ENCODE results near the gene ACYP1.
"Not testable (repeated sequence)": the region's sequence is repeated elsewhere in the genome, so short reads cannot be mapped to it uniquely, and the experiment has no call there.

ACYP1 gene

DNA sequence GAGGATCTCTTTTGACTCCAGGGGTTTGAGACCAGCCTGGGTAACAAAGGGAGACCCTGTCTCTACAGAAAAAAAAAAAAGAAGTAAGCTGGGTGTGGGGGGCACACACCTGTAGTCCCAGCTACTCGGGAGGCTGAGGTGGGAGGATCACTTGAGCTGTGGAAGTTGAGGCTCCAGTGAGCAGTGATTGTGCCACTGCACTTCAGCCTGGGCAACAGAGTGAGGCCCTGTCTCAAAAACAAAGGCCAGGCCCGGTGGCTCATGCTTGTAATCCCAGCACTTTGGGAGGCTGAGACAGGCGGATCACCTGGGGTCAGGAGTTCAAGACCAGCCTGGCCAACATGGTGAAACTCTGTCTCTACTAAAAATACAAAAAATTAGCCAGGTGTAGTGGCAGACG is 3.9 kb upstream of the ACYP1 start:
- peak overlapping the region; percentile 81; the same call in 1 of the 2 replicates for H3K9ac ChIP-seq (ENCODE audit: low read depth, low read length)
- peak overlapping the region; percentile 82; the same call in 1 of the 2 replicates for H3K4me3 ChIP-seq (ENCODE audit: low read length)
- not testable (repeated sequence) for H3K27ac ChIP-seq (ENCODE audit: low read length); H3K9me3 ChIP-seq (ENCODE audit: insufficient read depth, low read depth, low read length); H3K36me3 ChIP-seq (ENCODE audit: insufficient read depth, low read depth, low read length); H3K27me3 ChIP-seq (ENCODE audit: insufficient read depth, low read length); H3K4me1 ChIP-seq (ENCODE audit: insufficient read depth, low read length)

DNA sequence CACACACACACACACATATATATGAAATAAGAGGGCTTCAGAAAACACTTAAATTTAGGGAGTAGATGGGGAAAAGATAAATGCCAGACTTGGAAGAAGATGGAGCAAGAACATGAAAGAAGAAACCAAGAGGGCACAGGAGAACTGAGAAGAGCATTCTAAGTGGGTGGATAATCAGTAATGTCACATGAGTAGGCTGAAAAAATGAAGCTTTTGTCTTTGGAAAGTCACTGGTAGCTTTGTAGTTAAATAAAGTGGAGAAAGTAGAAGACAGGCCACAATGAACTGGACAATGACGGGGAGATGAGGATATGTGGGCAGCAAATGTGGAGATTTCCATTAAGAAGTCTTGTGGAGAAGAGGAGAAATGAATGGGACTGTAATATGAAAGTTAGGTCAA is 3.4 kb upstream of the ACYP1 start:
- Histone ChIP-seq H3K4me1 (ENCODE audit: insufficient read depth, low read length) (peaks cover 3% of the 10 kb centered on the region; the same call in 1 of the 2 replicates), H3K9me3 (ENCODE audit: insufficient read depth, low read depth, low read length) (no peaks in the 10 kb centered on the region), H3K27me3 (ENCODE audit: insufficient read depth, low read length) (no peaks in the 10 kb centered on the region), H3K9ac (ENCODE audit: low read depth, low read length) (no peak overlapping the region), H3K4me3 (ENCODE audit: low read length) (peak overlapping the region; percentile 17; the same call in 1 of the 2 replicates), H3K27ac (ENCODE audit: low read length) (no peak overlapping the region), H3K36me3 (ENCODE audit: insufficient read depth, low read depth, low read length) (no peaks in the 10 kb centered on the region)

DNA sequence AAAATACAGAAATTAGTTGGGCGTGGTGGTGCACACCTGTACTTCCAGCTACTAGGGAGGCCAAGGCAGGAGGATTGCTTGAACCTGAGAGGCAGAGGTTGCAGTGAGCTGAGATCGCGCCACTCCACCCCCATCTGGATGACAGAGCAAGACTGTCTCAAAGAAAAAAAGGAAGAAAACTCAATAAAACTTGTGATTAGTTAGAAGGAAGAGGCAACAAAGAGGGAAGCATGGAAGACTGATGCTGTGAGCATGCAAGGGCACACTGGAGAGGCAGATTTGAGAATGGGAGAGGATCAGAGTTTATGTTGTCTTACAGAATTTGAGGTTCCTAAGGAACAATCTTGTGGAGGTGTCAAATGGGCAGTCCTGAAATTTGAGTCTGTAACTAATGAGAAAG is 2.9 kb upstream of the ACYP1 start:
- Histone ChIP-seq H3K27ac (ENCODE audit: low read length) (no peak overlapping the region), H3K36me3 (ENCODE audit: insufficient read depth, low read depth, low read length) (no peaks in the 10 kb centered on the region), H3K4me3 (ENCODE audit: low read length) (no peak overlapping the region), H3K27me3 (ENCODE audit: insufficient read depth, low read length) (no peaks in the 10 kb centered on the region), H3K9ac (ENCODE audit: low read depth, low read length) (no peak overlapping the region), H3K4me1 (ENCODE audit: insufficient read depth, low read length) (peaks cover 3% of the 10 kb centered on the region; the same call in 1 of the 2 replicates), H3K9me3 (ENCODE audit: insufficient read depth, low read depth, low read length) (no peaks in the 10 kb centered on the region)

DNA sequence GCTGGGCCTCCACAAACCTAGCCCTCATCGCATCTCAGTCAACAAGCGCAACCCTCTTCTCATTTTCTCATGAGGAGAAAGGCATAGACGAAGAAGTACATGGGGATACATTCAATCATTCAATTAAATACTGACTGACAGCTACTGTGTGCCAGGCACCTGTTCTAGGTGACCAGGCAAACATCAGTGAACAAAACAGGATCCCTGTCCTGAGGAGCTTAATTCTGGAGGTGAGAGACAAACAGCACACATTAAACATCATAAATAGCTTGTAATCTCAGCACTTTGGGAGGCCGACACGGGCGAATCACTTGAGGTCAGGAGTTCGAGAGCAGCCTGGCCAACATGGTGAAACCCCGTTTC is 362 bp upstream of the ACYP1 start:
- H3K4me1 ChIP-seq (ENCODE audit: insufficient read depth, low read length): no peaks in the 10 kb centered on the region
- peak overlapping the region; percentile 86; the same call in 1 of the 2 replicates for H3K9ac ChIP-seq (ENCODE audit: low read depth, low read length)
- H3K9me3 ChIP-seq (ENCODE audit: insufficient read depth, low read depth, low read length): peaks cover 7% of the 10 kb centered on the region
- peaks cover 20% of the 10 kb centered on the region for H3K36me3 ChIP-seq (ENCODE audit: insufficient read depth, low read depth, low read length)
- H3K4me3 ChIP-seq (ENCODE audit: low read length): peak overlapping the region; percentile 95
- H3K27ac ChIP-seq (ENCODE audit: low read length): no peak overlapping the region
- no peaks in the 10 kb centered on the region for H3K27me3 ChIP-seq (ENCODE audit: insufficient read depth, low read length)

DNA sequence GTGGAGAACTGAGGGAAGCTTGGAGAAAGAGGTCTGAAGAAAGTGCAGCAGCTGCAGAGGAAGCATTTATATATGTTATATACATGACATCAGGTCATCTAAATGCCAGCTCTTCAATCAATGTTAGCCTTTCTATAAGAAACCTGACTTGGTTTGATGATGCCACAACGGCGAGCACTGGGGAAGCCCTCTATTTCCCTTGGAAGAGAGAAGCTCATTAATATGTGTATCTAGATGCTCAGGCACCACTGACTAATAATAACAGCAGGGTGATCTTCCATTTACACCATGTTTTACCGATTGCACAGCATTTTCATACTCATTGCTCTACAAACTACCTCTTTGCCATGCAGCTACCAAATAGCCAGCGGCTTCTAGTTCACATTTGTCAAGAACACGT is 811 bp downstream of the ACYP1 start:
- peaks cover 20% of the 10 kb centered on the region for H3K36me3 ChIP-seq (ENCODE audit: insufficient read depth, low read depth, low read length)
- H3K9ac ChIP-seq (ENCODE audit: low read depth, low read length): peak overlapping the region; percentile 86; the same call in 1 of the 2 replicates
- no peaks in the 10 kb centered on the region for H3K4me1 ChIP-seq (ENCODE audit: insufficient read depth, low read length)
- no peaks in the 10 kb centered on the region for H3K27me3 ChIP-seq (ENCODE audit: insufficient read depth, low read length)
- H3K4me3 ChIP-seq (ENCODE audit: low read length): peak overlapping the region; percentile 95
- no peak overlapping the region for H3K27ac ChIP-seq (ENCODE audit: low read length)
- H3K9me3 ChIP-seq (ENCODE audit: insufficient read depth, low read depth, low read length): peaks cover 7% of the 10 kb centered on the region

DNA sequence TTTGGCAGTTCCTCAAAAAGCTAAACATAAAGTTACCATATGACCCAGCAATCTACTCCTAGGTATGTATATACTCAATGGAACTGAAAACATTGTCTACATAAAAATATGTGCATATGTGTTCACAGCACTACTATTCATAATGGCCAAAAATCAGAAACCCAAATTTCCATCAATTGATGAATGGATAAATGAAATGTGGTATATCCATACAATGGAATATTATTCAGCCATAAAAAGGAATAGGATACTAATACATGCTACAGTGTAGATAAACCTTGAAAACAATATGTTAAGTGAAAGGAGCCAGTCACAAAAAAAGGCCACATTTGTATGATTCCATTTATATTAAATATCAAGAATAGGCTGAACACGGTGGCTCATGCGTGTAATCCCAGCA is 3.4 kb downstream of the ACYP1 start:
- no peak overlapping the region for H3K9ac ChIP-seq (ENCODE audit: low read depth, low read length)
- peaks cover 20% of the 10 kb centered on the region for H3K36me3 ChIP-seq (ENCODE audit: insufficient read depth, low read depth, low read length)
- H3K27me3 ChIP-seq (ENCODE audit: insufficient read depth, low read length): no peaks in the 10 kb centered on the region
- no peak overlapping the region for H3K27ac ChIP-seq (ENCODE audit: low read length)
- no peaks in the 10 kb centered on the region for H3K4me1 ChIP-seq (ENCODE audit: insufficient read depth, low read length)
- H3K4me3 ChIP-seq (ENCODE audit: low read length): no peak overlapping the region
- H3K9me3 ChIP-seq (ENCODE audit: insufficient read depth, low read depth, low read length): peaks cover 7% of the 10 kb centered on the region

DNA sequence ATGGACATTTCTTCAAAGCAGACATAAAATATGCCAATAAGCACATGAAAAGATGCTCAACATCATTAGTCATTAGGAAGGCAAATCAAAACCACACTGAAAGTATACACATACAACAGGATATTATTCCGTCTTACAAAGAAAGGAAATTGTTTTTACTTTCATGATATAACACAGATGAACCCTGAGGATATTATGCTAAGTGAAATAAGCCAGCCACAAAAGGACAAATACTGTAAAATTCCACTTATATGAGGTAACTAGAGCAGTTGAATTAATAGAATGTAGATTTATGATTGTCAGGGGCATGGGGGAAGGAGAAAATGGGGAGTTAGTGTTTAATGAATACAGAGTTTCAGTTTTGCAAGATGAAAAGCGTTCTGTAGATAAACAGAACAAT is 4.2 kb downstream of the ACYP1 start:
- no peaks in the 10 kb centered on the region for H3K27me3 ChIP-seq (ENCODE audit: insufficient read depth, low read length)
- no peak overlapping the region for H3K4me3 ChIP-seq (ENCODE audit: low read length)
- H3K9ac ChIP-seq (ENCODE audit: low read depth, low read length): no peak overlapping the region
- no peak overlapping the region for H3K27ac ChIP-seq (ENCODE audit: low read length)
- no peaks in the 10 kb centered on the region for H3K4me1 ChIP-seq (ENCODE audit: insufficient read depth, low read length)
- H3K36me3 ChIP-seq (ENCODE audit: insufficient read depth, low read depth, low read length): peaks cover 20% of the 10 kb centered on the region
- H3K9me3 ChIP-seq (ENCODE audit: insufficient read depth, low read depth, low read length): peaks cover 7% of the 10 kb centered on the region

DNA sequence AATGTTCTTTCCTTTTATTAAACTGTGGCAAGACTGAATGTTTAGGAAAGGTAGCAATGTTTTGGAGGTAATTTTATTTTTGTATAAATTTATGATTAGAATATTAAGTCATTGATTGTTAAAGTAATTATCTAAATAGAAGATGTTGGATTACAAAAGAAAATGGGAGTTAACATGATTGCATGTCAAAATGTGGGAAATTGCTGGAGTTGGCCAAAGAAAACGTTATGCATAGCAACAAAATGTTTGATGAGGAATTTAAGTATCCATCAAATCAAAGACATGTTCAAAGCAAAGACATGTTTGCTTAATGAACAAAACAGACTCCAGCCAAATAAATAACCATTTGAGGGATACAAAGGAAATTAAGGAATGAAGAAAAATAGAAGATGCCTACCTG is 9.4 kb downstream of the ACYP1 start:
- no peaks in the 10 kb centered on the region for H3K27me3 ChIP-seq (ENCODE audit: insufficient read depth, low read length)
- H3K9me3 ChIP-seq (ENCODE audit: insufficient read depth, low read depth, low read length): no peaks in the 10 kb centered on the region
- no peak overlapping the region for H3K27ac ChIP-seq (ENCODE audit: low read length)
- no peak overlapping the region for H3K4me3 ChIP-seq (ENCODE audit: low read length)
- H3K9ac ChIP-seq (ENCODE audit: low read depth, low read length): no peak overlapping the region
- H3K4me1 ChIP-seq (ENCODE audit: insufficient read depth, low read length): no peaks in the 10 kb centered on the region
- no peaks in the 10 kb centered on the region; the same call in 1 of the 2 replicates for H3K36me3 ChIP-seq (ENCODE audit: insufficient read depth, low read depth, low read length)

DNA sequence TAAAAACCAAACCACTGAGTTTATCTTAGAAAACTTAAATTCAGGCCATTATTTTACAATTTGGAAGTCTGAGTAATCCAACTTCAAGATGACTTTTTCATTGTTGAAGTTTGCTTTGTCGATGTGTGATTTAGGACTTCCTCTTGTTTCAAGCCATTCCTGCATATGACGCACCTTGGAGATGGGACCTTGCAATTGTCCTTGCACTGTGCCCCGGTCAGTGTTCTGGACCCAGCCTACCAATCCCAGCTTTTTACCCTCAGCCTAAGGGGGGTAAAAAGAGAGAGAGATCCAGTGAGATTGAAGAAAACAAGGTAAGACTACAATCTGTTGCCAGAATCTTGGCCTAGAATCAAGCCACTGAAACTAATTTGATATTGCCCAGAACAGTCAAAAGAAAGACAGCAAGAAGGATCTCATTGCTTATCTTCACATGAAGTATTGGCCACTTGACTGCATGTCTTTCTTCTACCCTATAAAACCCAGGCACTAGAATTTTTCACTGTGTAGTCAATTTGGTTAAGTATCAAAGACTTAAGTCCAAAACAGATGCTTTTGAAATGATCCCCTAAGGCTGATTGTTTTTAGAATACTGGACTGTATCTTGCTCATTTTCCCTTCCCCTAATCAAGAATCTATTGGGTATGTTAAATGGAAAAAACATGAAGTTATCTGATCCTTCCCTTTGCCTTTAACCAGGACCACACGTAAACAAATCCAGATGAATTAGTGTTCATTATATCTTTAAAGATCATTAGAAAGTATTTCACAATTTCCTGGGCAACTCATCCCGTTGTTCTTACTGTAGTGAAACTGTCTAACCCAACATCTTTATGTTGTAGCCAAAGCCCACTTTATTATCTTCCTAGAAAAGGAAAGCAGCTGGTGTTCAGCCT is 10.2 kb downstream of the ACYP1 start:
- no peak overlapping the region for H3K4me3 ChIP-seq (ENCODE audit: low read length)
- no peaks in the 10 kb centered on the region for H3K9me3 ChIP-seq (ENCODE audit: insufficient read depth, low read depth, low read length)
- no peaks in the 10 kb centered on the region for H3K27me3 ChIP-seq (ENCODE audit: insufficient read depth, low read length)
- no peaks in the 10 kb centered on the region for H3K4me1 ChIP-seq (ENCODE audit: insufficient read depth, low read length)
- H3K27ac ChIP-seq (ENCODE audit: low read length): no peak overlapping the region
- H3K36me3 ChIP-seq (ENCODE audit: insufficient read depth, low read depth, low read length): no peaks in the 10 kb centered on the region; the same call in 1 of the 2 replicates
- no peak overlapping the region for H3K9ac ChIP-seq (ENCODE audit: low read depth, low read length)

DNA sequence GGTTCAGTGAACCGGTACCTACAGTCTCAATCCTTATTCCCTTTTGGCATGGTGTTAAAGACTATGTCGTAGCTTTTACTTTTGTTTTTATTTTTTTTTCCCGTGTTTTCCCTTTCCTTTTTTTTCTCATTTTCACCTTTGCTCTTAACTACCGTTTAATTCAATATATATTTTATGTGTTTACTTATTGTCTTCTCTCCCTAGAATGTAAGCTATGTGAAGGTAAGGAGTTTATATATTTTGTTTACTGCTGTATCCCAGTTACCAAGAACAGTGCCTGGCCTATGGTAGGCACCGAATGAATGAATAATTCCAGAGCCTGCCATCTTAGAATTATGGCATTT is 12.3 kb downstream of the ACYP1 start:
- peak overlapping the region; percentile 74 for H3K4me3 ChIP-seq (ENCODE audit: low read length)
- H3K27me3 ChIP-seq (ENCODE audit: insufficient read depth, low read length): no peaks in the 10 kb centered on the region
- no peaks in the 10 kb centered on the region for H3K9me3 ChIP-seq (ENCODE audit: insufficient read depth, low read depth, low read length)
- no peak overlapping the region for H3K27ac ChIP-seq (ENCODE audit: low read length)
- no peak overlapping the region for H3K9ac ChIP-seq (ENCODE audit: low read depth, low read length)
- H3K36me3 ChIP-seq (ENCODE audit: insufficient read depth, low read depth, low read length): no peaks in the 10 kb centered on the region; the same call in 1 of the 2 replicates
- H3K4me1 ChIP-seq (ENCODE audit: insufficient read depth, low read length): no peaks in the 10 kb centered on the region

DNA sequence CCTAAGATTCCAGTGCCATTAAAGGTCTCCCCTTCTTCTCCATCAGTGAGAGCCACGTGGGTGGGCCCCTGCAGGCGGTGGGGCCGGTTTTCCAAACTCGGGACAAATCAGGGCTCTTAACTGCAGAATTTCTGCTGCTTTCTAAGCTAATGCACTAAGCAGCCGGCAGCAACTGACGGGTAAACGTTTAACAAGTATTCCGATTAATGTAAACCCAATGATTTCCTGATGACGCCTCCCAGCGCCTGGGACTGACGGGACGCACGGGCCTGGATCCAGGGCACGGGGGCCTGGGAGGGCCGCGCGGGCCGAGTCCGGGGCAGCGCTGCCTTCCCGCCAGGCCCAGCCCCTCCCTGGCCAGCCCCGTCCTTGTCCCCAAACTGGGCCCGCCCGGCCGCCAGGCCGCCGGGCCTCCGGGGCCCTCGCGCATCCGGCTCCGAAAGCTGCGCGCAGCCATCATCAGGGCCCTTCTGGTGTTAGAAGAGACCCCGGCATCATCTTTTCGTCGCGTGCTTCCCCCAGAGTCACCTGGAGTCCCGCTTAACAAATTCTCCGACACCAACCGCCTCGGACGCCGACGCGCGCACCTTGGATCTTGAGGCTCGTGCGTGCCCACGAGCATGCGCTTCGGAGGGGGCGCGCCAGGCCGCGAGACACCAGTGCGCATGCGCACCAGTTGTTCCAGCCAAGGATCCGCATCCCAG is 12.8 kb downstream of the ACYP1 start, which contains the start of gene MLH3:
TSS of gene MLH3 (minus strand) at position 616 of the 704 bp plus-strand sequence. CDS start 1,812 bp downstream, outside the sequence.
- Histone ChIP-seq H3K27me3 (ENCODE audit: insufficient read depth, low read length) (no peaks in the 10 kb centered on the region), H3K36me3 (ENCODE audit: insufficient read depth, low read depth, low read length) (no peaks in the 10 kb centered on the region; the same call in 1 of the 2 replicates), H3K27ac (ENCODE audit: low read length) (peak within 1 kb of the TSS; percentile 56), H3K9me3 (ENCODE audit: insufficient read depth, low read depth, low read length) (no peaks in the 10 kb centered on the region), H3K4me3 (ENCODE audit: low read length) (peak within 1 kb of the TSS; percentile 74), H3K9ac (ENCODE audit: low read depth, low read length) (peak within 1 kb of the TSS; percentile 90), H3K4me1 (ENCODE audit: insufficient read depth, low read length) (no peaks in the 10 kb centered on the region)

All from iPS-20b (cell line).